Measurements from ENCODE around the gene TNFRSF1B. TPM values are rescaled to one million over a fixed set of nuclear protein-coding genes. Genes with fewer than 3 reads are reported as not detected.

Gene TNFRSF1B

DNA sequence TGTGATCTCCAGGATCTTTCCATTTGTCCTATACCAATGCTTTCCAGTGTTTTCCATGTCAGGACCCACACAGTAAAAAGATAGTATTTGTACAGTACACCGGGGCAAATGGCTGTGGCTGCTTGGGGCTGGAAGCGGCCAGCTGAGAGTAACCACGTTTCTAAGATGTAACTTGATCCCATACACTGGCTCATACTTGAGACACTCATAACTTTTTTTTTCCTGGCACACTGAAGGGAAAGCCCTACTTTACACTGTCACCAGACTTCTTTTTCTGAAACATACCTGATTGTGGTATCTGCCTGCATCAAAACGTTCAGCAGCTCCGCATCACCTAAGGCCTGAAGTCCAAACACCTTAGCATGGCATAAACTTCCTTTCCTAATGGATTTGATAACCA is 84.7 kb downstream of the TNFRSF1B start:
- Histone ChIP-seq H3K4me3 (ENCODE audit: low read length in 2 of 2) (no peak overlapping the region), H3K4me2 (ENCODE audit: insufficient read depth, low read length, poor library complexity, severe bottlenecking) (no peak overlapping the region), H3K14ac (ENCODE audit: low read length) (no peak overlapping the region), H2BK5ac (ENCODE audit: low read length) (no peak overlapping the region), H3K36me3 (replicated peaks in 1 of 2; ENCODE audit: control insufficient read depth in 2 of 2, insufficient read depth in 2 of 2, low read length in 2 of 2) (peaks cover 9 to 51% of the 10 kb centered on the region in 2 donors), H3K4ac (ENCODE audit: low read length) (no peak overlapping the region), H3K4me1 (ENCODE audit: control insufficient read depth in 2 of 2, insufficient read depth in 1 of 2, low read depth in 1 of 2, low read length in 2 of 2) (peaks cover 0 to 9% of the 10 kb centered on the region in 2 donors), H2BK120ac (ENCODE audit: low read depth, low read length) (no peak overlapping the region), H4K91ac (ENCODE audit: low read depth, low read length, poor library complexity) (no peak overlapping the region), H3K27me3 (ENCODE audit: control insufficient read depth in 3 of 3, insufficient read depth in 3 of 3, low read depth in 1 of 3, low read length in 3 of 3) (no peaks in the 10 kb centered on the region), H3K79me1 (ENCODE audit: low read depth, low read length) (no peaks in the 10 kb centered on the region), H3K9me3 (replicated peaks in 1 of 2; ENCODE audit: control insufficient read depth in 2 of 2, insufficient read depth in 1 of 2, low read depth in 1 of 2, low read length in 2 of 2) (no peaks in the 10 kb centered on the region), H3K27ac (replicated peaks; ENCODE audit: low read length) (no peak overlapping the region), H2BK15ac (ENCODE audit: low read length) (no peak overlapping the region), H2BK12ac (ENCODE audit: low read length) (no peak overlapping the region), H4K8ac (ENCODE audit: low read depth, low read length) (no peak overlapping the region), H3K23ac (ENCODE audit: low read depth, low read length, poor library complexity) (no peak overlapping the region), H2AFZ (ENCODE audit: low read length) (no peak overlapping the region), H3K18ac (ENCODE audit: low read length) (no peak overlapping the region), H2AK5ac (ENCODE audit: low read depth, low read length) (no peak overlapping the region), H3K9ac (ENCODE audit: low read depth, low read length, poor library complexity) (no peak overlapping the region)
- WGBS, 2 donors (ENCODE audit: extremely low coverage in 2 of 2, insufficient read length in 2 of 2, insufficient replicate concordance in 1 of 2): no CpG with 5 or more reads among the region's 5 CpGs
- no peak for DNase-seq (ENCODE audit: low spot score)

- no peak overlapping the region for H2BK5ac ChIP-seq (ENCODE audit: low read length)
- peaks cover 7 to 73% of the 10 kb centered on the region in 2 donors for H3K36me3 ChIP-seq (replicated peaks in 1 of 2; ENCODE audit: control insufficient read depth in 2 of 2, insufficient read depth in 2 of 2, low read length in 2 of 2)
Measured at GRCh38 chr1:12255913-12256312, 89.1 kb downstream of the TNFRSF1B start.

GRCh38 chr1:12258272-12258671 is 91.5 kb downstream of the TNFRSF1B start:
- Histone ChIP-seq H3K27me3 (ENCODE audit: control insufficient read depth in 3 of 3, insufficient read depth in 3 of 3, low read depth in 1 of 3, low read length in 3 of 3) (no peaks in the 10 kb centered on the region), H4K8ac (ENCODE audit: low read depth, low read length) (no peak overlapping the region), H3K9ac (ENCODE audit: low read depth, low read length, poor library complexity) (no peak overlapping the region), H2BK15ac (ENCODE audit: low read length) (no peak overlapping the region), H3K4ac (ENCODE audit: low read length) (no peak overlapping the region), H3K23ac (ENCODE audit: low read depth, low read length, poor library complexity) (no peak overlapping the region), H2AFZ (ENCODE audit: low read length) (no peak overlapping the region), H3K9me3 (replicated peaks in 1 of 2; ENCODE audit: control insufficient read depth in 2 of 2, insufficient read depth in 1 of 2, low read depth in 1 of 2, low read length in 2 of 2) (no peaks in the 10 kb centered on the region), H2BK12ac (ENCODE audit: low read length) (no peak overlapping the region), H2BK120ac (ENCODE audit: low read depth, low read length) (no peak overlapping the region), H3K4me1 (ENCODE audit: control insufficient read depth in 2 of 2, insufficient read depth in 1 of 2, low read depth in 1 of 2, low read length in 2 of 2) (no peaks in the 10 kb centered on the region), H3K14ac (ENCODE audit: low read length) (no peak overlapping the region), H4K91ac (ENCODE audit: low read depth, low read length, poor library complexity) (no peak overlapping the region), H3K27ac (replicated peaks; ENCODE audit: low read length) (no peak overlapping the region), H3K18ac (ENCODE audit: low read length) (no peak overlapping the region), H2BK5ac (ENCODE audit: low read length) (no peak overlapping the region), H3K4me2 (ENCODE audit: insufficient read depth, low read length, poor library complexity, severe bottlenecking) (no peak overlapping the region), H3K4me3 (ENCODE audit: low read length in 2 of 2) (no peak overlapping the region), H3K79me1 (ENCODE audit: low read depth, low read length) (no peaks in the 10 kb centered on the region), H3K36me3 (replicated peaks in 1 of 2; ENCODE audit: control insufficient read depth in 2 of 2, insufficient read depth in 2 of 2, low read length in 2 of 2) (peaks cover 13 to 81% of the 10 kb centered on the region in 2 donors), H2AK5ac (ENCODE audit: low read depth, low read length) (no peak overlapping the region)
- WGBS, 2 donors (ENCODE audit: extremely low coverage in 2 of 2, insufficient read length in 2 of 2, insufficient replicate concordance in 1 of 2): no CpG with 5 or more reads among the region's 7 CpGs
- no peak for DNase-seq (ENCODE audit: low spot score)

More at GRCh38 chr1:12255913-12256312, 89.1 kb downstream of the TNFRSF1B start:
- H3K4me2 ChIP-seq (ENCODE audit: insufficient read depth, low read length, poor library complexity, severe bottlenecking): no peak overlapping the region
- H2AK5ac ChIP-seq (ENCODE audit: low read depth, low read length): no peak overlapping the region
- no peak overlapping the region for H3K4me3 ChIP-seq (ENCODE audit: low read length in 2 of 2)
- H3K4me1 ChIP-seq (ENCODE audit: control insufficient read depth in 2 of 2, insufficient read depth in 1 of 2, low read depth in 1 of 2, low read length in 2 of 2): no peaks in the 10 kb centered on the region
- H3K14ac ChIP-seq (ENCODE audit: low read length): no peak overlapping the region
- no CpG with 5 or more reads among the region's 2 CpGs for WGBS, 2 donors (ENCODE audit: extremely low coverage in 2 of 2, insufficient read length in 2 of 2, insufficient replicate concordance in 1 of 2)
- H2BK120ac ChIP-seq (ENCODE audit: low read depth, low read length): no peak overlapping the region
- no peak overlapping the region for H2BK12ac ChIP-seq (ENCODE audit: low read length)
- H3K27ac ChIP-seq (replicated peaks; ENCODE audit: low read length): no peak overlapping the region
- no peak overlapping the region for H2BK15ac ChIP-seq (ENCODE audit: low read length)
- H4K8ac ChIP-seq (ENCODE audit: low read depth, low read length): no peak overlapping the region
- H2AFZ ChIP-seq (ENCODE audit: low read length): no peak overlapping the region
- H3K79me1 ChIP-seq (ENCODE audit: low read depth, low read length): no peaks in the 10 kb centered on the region
- H3K18ac ChIP-seq (ENCODE audit: low read length): no peak overlapping the region
- no peaks in the 10 kb centered on the region for H3K9me3 ChIP-seq (replicated peaks in 1 of 2; ENCODE audit: control insufficient read depth in 2 of 2, insufficient read depth in 1 of 2, low read depth in 1 of 2, low read length in 2 of 2)
- H3K27me3 ChIP-seq (ENCODE audit: control insufficient read depth in 3 of 3, insufficient read depth in 3 of 3, low read depth in 1 of 3, low read length in 3 of 3): no peaks in the 10 kb centered on the region
- no peak overlapping the region for H3K23ac ChIP-seq (ENCODE audit: low read depth, low read length, poor library complexity)
- H4K91ac ChIP-seq (ENCODE audit: low read depth, low read length, poor library complexity): no peak overlapping the region
- H3K4ac ChIP-seq (ENCODE audit: low read length): no peak overlapping the region
- H3K9ac ChIP-seq (ENCODE audit: low read depth, low read length, poor library complexity): no peak overlapping the region
- DNase-seq (ENCODE audit: low spot score): no peak

Small RNAs within 50 kb of the gene (small RNA-seq; reads per million reads assigned to genes)
- gene MIR4632 (ENCODE audit: insufficient read depth) (not detected), gene RF00156 (ENCODE audit: insufficient read depth) (not detected)

Data from neuronal stem cell (in vitro differentiated cells).